Measurements from ENCODE around the gene SNCB.

SNCB gene

DNA sequence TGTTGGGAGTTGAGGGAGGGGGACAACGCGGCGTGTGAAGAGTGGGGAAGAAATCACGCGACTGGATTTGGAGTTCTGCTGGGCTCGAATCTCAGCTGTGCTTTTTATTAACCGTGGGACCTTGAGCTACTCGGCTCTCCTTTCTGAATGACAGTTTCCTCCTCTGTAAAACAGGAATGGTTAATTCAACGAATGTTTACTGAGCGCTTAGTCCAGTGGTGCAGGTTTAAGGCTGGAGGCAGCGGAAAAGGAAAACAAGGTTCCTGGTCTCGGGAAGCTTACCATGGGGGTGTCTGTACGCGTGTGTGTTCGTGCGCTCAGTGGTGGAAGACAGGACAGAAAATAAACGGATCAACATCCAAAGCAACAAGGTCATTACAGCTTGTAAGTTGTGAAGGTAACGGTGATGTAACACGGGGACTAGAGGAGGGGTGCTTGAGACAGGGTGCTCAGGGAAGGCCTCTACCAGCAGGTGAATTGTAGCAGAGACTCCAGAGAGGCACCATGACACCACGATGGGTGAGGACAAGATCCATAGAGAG is 418 bp upstream of the SNCB start:
- no peak for DNase-seq
- in situ Hi-C loops (cut with MboI; ENCODE audit: low pct_unique_long_range_greater_than_20kb, low sequenced_read_pairs), result no loop called here

DNA sequence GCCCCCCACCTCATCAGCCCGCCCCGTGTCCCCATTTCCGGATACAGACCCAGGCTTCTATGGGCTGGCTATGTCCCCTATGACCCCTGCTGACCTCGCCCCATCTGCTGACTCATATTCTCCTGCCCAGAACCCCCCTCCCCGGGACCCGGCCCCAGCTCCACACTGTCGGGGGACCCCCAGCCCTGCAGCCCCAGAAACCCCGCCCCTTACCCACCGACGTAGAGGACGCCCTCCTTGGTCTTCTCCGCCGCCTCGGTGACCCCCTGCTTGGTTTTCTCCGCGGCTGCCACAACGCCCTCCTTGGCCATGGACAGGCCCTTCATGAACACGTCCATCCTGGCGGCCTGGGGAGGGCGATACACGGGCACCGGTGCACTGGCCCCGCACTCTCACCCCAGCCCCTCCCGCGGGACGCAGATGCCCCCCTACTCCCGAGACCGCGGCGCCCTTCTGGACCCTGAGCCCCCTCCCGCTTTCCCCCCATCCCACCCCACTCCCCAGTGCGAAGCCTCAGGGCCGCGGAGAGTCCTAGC is 949 bp downstream of the SNCB start:
- in situ Hi-C loops (cut with MboI; ENCODE audit: low pct_unique_long_range_greater_than_20kb, low sequenced_read_pairs), result no loop called here
- no peak for DNase-seq

DNA sequence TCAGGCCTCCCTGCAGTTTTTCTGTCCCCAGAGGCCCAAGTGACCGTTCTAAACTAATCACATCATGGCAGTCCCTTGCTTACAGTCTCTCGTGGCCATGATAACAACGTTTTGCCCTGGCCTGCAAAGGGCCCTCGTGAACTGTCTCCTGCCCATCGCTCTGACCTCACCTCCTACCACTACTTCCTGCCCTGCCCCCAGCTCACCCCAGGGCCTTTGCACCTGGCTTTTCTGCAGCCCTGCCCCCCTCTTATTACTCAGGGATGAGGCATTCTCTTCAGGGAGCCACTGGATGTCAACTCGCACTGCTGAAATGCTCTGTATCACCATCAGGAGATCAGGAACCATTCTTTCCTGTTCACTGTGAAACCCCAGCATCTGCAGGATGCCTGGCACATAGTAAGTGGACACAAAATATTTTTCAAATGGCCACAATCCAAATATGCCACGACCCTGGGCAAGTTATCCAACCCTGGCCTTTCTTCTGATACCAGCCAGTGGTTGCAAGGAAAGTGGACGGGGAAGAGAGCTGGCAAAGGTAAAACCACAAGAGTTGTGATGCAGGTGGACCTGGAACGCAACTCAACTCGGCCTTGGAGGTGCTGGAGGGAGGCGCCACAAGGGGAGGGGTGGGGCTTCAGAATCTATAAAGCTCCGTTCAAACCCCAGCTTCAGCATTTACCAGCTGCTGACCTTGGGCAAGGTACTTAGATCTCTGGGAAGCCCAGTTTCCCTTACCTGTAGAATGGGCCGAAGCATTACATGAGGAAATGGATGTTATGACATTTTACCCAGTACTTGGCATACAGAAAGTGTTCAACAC is 1.7 kb downstream of the SNCB start:
- in situ Hi-C loops (cut with MboI; ENCODE audit: low pct_unique_long_range_greater_than_20kb, low sequenced_read_pairs), result no loop called here
- DNase-seq, result no peak

DNA sequence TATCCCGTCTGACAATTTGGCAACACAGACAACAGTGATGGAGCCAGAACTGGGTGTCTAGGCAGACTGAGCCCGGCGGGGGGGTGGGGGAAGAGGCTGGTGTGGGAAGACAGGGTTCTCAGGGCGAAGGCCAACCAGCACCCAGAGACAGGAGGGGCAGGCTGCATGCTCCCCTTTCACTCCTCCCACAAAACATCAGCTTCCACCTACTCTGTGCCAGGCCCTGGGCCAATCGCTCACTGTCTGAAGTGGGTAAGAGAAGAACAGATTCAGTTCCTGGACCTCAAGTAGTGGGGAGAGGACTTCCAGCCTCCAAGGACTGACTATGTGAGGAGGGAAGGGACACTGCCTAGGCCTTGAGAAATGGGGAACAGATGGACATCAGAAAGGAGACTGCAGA is 2.8 kb downstream of the SNCB start:
- in situ Hi-C loops (cut with MboI; ENCODE audit: low pct_unique_long_range_greater_than_20kb, low sequenced_read_pairs), result no loop called here

DNA sequence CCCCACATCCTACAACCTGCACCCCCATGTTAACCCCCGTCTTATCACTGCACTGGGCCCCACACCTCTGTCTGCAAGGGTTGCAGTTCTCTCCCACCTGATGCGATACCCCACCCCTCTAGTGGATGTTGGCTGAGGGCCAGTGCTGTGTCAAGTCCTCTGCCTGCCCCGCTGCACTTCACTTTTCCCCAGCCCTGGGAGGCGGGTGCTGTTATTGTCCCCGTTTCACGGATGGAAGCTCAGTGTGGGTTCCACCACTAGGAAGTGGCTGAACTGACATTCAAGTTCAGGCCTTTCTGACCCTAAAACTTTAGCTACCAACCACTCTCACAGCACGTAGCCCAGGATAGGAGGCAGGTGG is 3.5 kb downstream of the SNCB start:
- in situ Hi-C loops (cut with MboI; ENCODE audit: low pct_unique_long_range_greater_than_20kb, low sequenced_read_pairs), result no loop called here
- DNase-seq, result no peak

More for the DNA sequence above, 2.8 kb downstream of the SNCB start:
- no peak for DNase-seq

DNA sequence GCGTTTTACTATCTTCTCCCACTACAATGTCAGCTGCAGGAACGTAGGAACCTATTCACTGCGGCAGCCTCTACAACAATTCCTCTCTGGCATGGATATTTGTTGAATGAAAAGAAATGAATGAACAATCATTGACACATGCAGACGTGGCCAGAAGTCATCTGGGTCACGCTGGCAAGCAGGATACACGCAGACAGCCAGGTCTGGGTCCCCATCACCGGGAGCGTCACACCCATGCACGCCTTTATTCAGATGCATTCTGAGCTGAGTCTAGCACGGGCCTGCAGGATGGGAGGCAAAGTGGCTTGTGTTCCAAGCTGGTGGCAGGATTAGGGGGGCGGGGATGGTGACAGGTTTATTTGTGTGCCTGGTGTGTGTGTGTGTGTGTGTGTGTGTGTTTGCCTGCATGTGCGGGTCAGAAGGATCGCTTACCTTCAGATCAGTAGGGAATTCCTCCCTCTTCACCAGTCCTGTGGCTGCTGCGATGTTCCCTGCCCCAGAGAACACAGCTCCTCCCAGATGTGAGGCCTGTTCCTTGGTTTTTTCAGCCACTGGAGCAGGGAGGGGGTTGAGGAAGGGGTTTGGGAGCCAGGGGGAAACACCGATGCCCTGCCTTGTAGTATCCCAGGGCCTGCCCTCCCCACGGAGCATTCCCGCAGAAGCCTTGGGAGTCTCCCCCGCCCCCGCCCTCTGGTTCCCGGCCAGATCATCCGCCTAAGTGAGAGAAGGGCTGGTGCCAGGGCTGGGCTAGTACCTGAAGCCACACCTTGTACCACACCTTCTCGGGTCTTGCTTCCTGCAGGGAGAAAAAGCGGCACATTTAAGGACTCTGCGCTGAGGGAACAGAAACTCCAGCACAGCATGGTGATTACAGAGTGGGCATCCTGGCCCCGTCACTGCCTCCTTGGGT is 4.1 kb downstream of the SNCB start:
- in situ Hi-C loops (cut with MboI; ENCODE audit: low pct_unique_long_range_greater_than_20kb, low sequenced_read_pairs), result no loop called here
- no peak for DNase-seq

DNA sequence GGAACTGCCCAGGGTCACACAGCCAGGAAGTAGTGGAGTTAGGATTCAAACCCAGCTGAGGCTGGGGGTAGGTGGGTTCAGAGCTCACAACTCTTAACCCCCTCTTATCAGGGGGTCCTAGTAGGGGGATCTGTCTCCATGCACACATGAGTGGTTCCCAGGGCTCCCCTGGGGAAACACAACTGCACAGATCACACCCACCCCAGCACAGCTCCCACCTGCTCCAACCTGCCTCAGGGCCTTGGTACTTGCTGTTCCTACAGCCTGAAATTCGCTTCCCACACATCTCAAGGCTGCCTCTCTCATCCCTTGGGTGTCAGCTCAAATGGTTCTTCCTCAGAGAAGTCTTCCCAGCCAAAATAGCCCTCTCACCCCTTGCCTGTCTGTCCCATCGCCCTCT is 4.8 kb downstream of the SNCB start:
- no peak for DNase-seq
- in situ Hi-C loops (cut with MboI; ENCODE audit: low pct_unique_long_range_greater_than_20kb, low sequenced_read_pairs), result no loop called here

DNA sequence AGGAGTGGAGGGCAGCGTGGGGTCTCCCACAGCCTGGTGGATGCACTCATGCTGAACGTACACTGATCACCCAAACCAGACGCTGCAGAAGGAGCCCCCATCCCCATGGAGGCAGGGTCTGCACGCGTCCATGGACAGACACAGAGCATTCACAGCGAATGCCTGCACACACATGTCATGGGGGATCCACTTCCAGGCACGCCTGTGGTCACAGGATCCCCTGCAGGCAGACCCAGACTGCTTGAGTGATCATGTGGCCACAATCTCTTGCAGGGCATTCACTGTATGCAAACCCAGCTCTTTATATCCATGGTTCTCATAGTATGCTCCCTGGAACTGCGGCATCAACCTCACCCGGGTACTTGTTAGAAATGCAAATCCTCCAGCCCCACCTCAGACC is 5.4 kb downstream of the SNCB start:
- in situ Hi-C loops (cut with MboI; ENCODE audit: low pct_unique_long_range_greater_than_20kb, low sequenced_read_pairs), result no loop called here
- no peak for DNase-seq

DNA sequence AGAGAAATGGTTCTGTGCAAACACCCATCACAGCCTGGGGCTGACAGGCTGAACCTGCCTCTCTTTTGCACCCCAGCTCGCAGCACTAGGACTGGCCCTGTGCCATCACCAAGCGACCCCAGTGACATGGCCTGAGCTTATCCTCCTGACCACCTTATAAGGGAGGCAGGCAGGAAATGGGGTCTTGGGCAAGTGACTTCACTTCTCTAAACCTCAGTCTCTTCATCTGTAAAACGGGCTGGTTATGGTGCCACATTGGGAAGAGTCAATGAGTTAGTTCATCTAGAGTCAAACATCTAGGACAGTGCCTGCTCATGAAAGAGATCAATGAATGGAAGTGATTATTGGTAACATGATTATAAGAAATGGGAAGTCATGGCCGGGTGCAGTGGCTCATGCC is 6.2 kb downstream of the SNCB start:
- in situ Hi-C loops (cut with MboI; ENCODE audit: low pct_unique_long_range_greater_than_20kb, low sequenced_read_pairs), result no loop called here
- no peak for DNase-seq

DNA sequence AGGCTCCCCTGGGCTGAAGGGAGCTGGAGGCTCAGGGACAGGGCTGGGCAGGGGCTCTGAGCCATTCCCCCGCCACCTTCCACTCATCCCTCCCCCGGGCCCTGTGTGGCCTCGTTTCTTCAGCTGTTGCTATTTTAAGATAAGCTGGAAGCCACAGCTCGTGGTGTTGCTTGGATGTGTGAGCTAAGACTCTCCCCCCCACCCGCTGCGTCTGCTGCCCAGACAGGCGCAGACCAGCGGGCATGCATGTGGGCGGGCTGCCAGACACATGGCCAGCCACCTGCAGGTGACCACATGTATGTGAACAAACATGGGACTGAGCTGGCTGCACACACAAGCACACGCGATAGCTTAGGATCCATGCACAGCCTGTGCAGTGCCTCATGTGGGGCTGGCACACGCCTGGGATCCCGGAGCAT is 8.7 kb downstream of the SNCB start:
- in situ Hi-C loops (cut with MboI; ENCODE audit: low pct_unique_long_range_greater_than_20kb, low sequenced_read_pairs), result no loop called here

DNA sequence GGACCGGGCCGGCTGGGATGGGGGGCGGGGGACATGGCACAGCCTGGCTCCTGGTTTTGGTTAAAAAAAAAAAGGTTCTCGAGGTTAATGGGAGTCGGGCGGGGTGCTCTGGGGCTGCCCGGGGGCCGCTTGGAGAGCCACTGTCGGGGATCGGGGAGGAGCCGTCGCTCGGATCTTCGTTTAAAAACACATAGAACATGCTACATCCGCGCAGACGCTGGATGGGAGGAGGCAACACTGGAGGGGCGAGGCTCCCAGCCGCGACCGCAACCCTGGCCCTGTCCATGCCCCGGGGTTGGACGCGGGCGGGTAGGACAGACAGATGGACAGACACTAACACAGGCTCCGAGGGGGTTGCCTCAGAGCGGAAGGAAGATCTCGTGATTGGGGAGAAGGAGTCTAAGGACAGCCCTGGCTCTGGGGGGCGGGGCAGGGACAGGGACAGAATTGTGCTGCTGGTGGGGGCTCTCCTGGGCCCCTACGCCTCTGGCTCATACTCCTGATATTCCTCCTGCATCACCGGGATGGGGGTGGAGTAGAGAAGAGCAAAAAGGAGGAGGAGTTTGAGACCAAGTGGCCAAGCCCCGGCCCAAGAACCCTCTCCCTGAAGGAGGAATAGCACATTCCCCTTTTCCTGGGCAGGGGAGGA is 9.9 kb downstream of the SNCB start:
- in situ Hi-C loops (cut with MboI; ENCODE audit: low pct_unique_long_range_greater_than_20kb, low sequenced_read_pairs), result no loop called here
- no peak for DNase-seq

More for the DNA sequence above, 8.7 kb downstream of the SNCB start:
- peak; percentile 22 for DNase-seq

DNA sequence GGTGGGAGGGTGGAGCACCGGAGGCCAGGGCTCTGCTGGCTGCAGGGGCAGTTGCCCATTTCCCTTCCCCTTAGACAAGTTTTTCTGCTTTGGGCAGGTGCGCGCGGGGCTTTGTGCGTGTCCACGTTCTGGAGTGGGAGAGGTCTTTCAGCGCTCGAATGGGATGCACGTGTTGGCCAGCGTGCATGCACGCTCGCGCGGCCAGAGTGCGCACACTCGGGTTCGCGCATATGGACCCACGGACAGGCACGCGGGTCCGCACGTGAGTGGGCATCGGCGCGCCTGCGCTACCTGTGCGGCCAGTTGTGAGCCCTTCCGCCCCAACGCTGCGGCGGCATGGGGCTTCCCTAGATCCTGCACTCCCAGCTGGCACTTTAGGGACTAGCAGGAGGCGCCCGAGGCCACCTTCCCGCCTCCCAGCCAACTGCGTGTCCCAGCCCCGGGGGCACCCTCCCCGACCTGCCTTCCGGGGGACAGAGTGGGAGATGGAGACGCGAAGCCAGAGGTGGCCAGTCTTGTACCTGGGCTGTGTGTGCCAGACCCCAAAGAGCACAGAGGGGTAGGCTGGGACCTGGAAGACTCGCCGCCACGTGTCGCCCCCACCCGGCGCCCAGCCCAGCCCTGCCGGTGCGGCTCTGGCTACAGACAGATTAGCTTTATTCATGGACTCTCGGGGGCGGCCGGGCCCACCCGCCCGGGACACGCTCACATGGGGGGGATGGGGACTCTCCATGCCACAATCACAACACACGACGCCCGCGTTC is 10.6 kb downstream of the SNCB start:
- DNase-seq, result no peak
- in situ Hi-C loops (cut with MboI; ENCODE audit: low pct_unique_long_range_greater_than_20kb, low sequenced_read_pairs), result no loop called here

DNA sequence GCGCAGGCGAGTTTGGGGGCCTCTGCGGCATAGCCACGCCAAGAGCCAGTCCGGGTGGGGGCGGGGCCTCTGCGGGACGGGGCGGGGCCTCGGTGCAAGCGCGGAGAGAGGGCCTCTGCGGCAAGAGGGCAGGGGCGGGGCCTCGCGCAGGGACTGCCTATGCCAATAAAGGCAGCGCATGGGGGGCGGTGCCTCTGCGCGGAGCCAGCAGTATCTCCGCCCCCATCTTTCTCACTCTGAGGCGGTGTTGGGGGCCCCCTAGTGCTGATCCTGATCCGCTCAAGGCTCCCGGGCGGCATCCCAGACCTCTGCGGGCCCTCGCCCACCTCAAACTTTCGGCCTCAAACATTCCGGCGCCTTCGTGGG is 11.1 kb downstream of the SNCB start:
- peak; percentile 92 for DNase-seq
- in situ Hi-C loops (cut with MboI; ENCODE audit: low pct_unique_long_range_greater_than_20kb, low sequenced_read_pairs), result no loop called here

DNA sequence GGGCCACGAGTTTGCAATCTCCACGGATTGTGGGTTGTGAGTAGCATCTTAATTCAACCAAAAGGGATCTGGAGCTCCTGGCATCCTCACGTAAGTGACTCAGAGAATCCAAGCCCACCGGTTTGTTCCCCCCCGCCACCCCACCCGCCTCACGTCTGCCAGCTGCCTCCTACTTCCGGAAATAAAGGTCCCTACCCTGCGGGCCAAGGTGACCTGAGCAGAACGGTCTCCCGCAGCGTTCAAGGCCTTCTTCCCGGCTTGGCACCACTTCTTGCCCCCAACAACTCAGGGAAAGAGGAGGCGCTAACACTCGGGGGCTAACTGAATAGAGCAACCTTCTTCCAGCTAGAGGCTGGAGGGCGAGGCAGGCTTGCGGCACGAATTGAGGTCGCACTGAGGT is 11.6 kb downstream of the SNCB start:
- DNase-seq, result no peak
- in situ Hi-C loops (cut with MboI; ENCODE audit: low pct_unique_long_range_greater_than_20kb, low sequenced_read_pairs), result no loop called here

DNA sequence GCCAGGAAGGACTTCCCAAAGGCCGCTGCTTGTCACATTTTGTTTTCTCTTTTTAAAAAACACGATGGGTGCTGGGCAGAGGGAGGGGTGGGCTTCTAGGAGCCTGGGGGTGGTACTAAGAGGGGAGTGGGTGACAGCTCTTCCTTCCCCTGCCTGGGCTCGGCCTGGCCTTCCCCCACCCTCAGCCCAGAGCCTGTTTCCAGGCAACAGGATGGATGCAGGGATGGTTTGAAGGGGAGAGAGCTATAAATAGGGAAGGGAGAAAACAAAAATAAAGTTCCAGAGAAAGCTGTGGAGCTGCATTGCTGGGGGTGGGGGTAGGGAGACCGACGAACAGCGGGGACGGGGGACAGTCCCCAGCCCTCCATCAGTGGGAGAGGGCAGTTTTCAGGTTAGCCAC is 13.8 kb downstream of the SNCB start:
- in situ Hi-C loops (cut with MboI; ENCODE audit: low pct_unique_long_range_greater_than_20kb, low sequenced_read_pairs), result no loop called here
- no peak for DNase-seq

DNA sequence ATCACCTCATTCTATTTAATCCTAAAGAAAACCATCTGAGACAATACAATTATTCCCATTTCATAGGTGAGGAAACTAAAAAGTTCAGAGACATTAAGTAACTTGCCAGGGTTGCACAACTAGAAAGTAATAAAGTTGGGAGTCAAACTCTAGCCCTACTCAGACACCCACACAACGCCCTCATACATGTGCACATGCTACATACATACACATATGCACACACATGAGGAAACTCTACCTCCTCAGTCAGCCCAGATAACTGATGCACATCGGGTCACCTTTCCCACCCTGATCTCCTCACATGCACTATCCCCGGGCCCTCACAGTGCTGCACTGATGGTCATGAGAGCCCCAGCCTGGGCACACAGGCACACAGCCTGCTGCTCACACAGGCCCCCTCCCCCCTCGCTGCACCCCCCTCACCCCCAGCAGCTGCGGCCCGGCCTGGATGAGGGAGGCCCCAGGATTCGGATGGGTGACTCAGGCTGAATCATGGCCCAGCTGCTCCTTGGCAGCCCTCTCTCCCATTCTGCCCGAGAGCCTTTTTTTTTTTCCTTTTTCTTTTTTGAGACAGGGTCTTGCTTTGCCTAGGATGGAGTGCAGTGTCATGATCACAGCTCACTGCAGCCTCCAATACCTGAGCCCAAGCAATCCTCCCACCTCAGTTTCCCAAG is 15.4 kb downstream of the SNCB start:
- in situ Hi-C loops (cut with MboI; ENCODE audit: low pct_unique_long_range_greater_than_20kb, low sequenced_read_pairs), result no loop called here
- DNase-seq, result no peak

DNA sequence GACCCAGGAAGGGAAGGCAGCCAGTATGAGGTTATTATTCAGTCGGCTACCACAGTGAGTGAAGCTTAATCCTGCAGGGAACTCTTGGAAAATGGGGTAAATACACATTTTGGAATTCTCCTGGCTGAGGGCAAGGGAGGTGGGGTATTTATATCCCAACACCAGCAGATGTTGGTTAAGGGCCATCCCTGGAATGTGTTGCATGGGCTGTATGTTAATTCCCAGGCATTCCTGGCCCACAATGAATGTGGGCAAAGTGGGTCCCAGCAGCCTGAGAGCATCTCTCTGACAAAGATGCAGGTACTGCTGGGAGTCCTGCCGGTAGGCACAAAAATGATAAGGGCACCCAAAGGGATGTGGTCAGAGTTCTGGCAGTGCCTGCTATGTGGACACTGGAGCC is 17.5 kb downstream of the SNCB start:
- no peak for DNase-seq

DNA sequence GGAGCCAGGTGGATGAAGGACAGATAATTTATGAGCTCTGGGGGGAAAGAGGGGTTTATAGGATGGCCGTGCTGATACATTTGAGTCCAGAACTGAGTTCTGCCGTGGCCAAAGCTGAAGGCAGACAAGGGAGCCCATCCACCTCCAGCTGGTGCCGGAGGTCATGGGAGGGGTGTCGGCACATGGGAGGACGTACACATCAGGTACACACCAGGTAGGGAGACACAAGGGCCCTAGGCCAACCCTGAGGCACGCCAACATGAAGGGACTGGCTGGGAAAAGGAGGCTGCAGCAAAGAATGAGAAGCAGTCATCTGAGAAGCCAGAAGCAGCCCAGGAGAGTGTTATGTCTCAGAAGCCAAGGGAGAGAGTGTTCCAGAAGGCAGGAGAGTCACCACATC is 18.3 kb downstream of the SNCB start:
- in situ Hi-C loops (cut with MboI; ENCODE audit: low pct_unique_long_range_greater_than_20kb, low sequenced_read_pairs), result no loop called here
- DNase-seq, result no peak

More for the DNA sequence above, 17.5 kb downstream of the SNCB start:
- in situ Hi-C loops (cut with MboI; ENCODE audit: low pct_unique_long_range_greater_than_20kb, low sequenced_read_pairs), result no loop called here
